GM12873 (cell line): ENCODE results near the gene WDR83.

Source experiments
- TF ChIP-seq, protein P1 (sequence below): IDR thresholded peaks from 2 replicates; pipeline ENCODE4 v1.5.1; 2012; ENCODE audit warnings: low read depth, mild to moderate bottlenecking, moderate library complexity, low read length, control low read depth; ENCODE audit not compliant: insufficient read depth; ENCODE audit errors: missing control alignments

The WDR83 gene

DNA sequence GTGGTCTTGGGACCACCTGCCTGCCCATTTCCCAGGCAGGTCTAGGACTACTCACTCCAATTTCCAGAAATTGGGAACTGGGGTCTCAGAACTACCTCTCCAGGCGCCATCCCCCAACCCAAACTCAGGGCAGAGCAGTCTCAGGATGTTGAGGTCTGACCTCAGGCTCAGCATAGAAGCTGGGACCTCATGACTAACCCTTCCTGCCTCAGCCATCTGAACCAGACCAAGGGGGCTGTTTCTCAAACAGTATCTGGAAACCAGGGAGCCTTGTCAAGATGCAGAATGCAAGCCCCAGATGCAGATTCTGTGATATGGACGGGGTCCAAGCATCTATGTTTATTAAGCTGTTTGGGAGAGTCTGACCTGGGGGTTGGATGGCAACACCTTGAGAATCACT lies 28.5 kb downstream of the WDR83 start:
- TF ChIP-seq, protein P1, sequence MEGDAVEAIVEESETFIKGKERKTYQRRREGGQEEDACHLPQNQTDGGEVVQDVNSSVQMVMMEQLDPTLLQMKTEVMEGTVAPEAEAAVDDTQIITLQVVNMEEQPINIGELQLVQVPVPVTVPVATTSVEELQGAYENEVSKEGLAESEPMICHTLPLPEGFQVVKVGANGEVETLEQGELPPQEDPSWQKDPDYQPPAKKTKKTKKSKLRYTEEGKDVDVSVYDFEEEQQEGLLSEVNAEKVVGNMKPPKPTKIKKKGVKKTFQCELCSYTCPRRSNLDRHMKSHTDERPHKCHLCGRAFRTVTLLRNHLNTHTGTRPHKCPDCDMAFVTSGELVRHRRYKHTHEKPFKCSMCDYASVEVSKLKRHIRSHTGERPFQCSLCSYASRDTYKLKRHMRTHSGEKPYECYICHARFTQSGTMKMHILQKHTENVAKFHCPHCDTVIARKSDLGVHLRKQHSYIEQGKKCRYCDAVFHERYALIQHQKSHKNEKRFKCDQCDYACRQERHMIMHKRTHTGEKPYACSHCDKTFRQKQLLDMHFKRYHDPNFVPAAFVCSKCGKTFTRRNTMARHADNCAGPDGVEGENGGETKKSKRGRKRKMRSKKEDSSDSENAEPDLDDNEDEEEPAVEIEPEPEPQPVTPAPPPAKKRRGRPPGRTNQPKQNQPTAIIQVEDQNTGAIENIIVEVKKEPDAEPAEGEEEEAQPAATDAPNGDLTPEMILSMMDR, result no peak

DNA sequence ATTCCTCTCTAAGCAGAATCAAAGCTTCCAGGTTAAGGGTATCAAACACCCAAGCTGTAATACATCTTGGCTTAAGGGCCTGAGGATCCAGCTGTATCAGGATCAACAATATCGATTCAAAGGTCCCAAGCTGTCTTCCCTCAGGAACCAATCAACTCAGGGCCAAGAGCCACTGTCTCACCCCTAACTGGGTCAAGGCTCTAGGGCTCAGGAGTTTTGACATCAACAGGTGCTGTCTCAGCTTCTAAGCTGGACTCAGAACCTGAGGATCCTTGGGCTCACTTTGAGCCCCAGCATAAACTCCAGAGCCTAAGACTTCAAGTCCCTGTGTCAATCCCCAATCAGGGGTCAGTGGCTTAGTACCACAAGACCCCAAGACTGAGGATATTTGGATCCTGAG lies 28.9 kb downstream of the WDR83 start:
- TF ChIP-seq, protein P1, result no peak

DNA sequence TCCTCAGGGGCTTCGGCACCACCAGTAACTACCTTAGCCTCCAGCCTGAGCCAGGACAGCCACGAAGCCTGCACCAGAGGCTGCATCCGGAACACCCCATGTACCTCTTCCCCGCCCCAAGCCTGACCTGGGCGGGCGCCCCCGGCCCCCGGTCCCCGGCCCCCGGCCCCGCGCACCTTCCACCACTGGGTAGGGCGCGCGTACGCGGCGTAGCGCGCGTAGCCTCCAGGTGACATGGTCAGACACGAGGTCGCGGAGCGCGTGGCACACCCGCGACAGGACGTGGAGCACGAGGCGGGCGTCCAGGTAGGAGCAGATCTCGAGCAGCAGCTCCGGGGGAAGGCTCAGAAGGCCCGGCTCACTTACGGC lies 29.4 kb downstream of the WDR83 start:
- TF ChIP-seq, protein P1, result no peak

DNA sequence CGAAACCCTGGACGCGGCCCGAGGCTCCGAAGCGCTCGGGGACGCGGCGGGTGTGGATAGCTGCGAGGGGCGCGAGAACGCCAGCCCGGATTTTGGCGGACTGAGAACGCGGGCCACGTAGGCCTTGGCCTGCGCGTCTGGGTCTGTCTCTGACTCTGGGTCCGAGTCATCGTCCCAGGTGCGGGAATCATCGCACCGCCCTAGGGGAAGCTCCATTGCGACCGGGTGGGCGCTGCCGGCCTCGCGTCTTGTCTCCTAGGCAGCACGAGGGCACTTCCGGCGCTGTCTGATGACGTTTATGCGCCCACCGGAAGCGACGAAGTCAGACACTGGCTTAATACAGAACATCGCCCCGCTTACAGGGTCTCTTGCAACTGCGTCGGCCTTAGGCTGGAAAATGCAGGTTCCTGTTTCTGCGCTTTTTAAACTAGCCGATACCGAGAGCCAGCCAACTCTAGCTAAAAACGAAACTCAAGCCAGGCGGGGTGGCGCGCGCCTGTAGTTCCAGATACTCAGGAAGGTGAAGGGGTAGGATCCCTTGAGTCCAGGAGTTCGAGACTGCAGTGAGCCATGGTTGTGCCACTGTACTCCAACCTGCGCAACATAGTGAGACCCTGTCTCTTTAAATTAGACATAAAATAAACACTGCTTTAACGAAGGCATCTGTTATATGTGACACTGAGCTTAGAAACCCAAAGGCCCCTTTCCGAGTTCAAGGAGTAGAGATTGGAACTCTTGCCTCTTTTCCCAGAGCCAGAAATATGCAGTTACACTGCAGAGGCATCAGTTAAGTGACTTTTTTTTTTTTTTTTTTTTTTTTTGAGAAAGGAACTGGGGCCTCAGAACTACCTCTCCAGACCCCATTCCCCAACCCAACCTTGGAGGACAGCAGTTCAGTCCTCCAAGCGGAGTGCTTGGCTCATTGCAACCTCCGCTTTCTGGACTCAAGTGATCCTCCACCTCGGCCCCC lies 30.0 kb downstream of the WDR83 start, which contains the start of gene FBXW9:
TSS of gene FBXW9 (minus strand) at position 266 of the 970 bp plus-strand sequence. CDS start at position 216, 50 bp downstream.
- TF ChIP-seq, protein P1, result no peak

DNA sequence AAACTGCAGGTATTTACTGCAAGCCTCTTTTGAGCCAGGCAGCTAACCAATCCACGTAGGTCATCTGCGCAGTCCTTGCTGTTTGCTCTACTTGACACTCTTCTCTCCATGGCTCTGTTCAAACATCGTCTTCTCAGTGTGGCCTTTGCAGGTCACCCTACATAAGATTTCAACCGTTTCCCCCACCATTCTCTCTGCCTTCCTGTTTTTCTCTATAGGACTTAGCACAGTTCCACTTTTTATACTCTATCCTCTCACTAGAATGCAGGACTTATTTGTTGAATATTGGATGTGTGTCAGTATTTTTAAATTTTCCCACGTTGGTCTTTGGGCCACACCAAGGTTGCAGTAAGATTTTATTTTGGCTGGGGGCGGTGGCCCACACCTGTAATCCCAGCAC lies 31.5 kb downstream of the WDR83 start:
- TF ChIP-seq, protein P1, result no peak

DNA sequence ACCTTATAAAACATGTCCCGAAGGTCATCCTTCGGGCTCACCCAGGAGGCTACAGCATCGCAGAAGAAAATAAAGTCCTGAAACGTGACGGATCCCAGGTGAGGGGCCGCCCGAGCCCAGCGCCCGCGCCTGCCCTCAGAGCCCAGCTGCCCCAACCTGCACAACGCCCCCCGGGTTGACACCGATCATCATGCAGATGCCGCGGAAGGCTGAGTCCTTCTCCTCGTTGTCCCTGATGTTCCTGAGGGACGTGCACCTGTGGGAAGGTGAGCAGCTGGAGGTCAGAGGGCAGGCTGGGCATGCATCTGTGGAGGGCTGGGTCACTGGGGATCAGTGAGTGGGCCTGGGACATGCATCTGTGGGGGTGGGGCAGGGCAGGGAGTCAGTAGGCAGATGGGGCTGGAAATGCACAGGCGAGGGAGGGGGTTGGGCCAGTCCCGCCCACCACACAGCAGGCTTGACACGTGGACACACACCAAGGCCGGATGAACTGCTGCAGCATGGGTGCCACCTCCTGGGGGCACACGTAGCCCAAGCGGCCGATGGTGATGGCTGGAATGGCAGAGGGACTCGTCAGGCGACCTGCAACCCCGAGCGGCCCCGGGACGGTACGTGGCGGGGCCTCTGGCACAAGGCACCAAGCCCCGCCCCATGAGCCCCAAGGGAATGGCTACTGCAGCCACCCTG lies 35.1 kb downstream of the WDR83 start:
- TF ChIP-seq, protein P1, result no peak

DNA sequence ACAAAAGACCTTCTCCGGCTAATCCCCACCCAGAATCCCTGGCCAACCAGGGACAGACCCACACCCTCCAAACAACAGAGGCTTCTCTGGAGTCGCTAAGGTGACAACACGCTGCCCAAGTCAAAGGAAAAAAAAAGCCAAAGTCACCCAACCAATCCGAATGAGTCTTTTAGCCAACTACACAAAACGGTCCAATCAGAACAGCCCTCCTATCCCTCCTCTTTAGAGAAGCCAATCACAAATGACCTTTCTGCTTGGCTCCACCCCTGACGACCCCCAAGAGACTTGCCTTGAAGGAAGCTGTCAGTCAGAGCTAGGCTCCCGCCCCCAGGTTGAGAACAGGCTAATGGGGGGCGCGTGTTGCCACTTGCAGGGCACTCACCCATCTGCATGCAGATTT lies 36.4 kb downstream of the WDR83 start:
- TF ChIP-seq, protein P1, result no peak
